Measurements from ENCODE around the gene LRRD1. TPM values are rescaled to one million over a fixed set of nuclear protein-coding genes. Genes with fewer than 3 reads are reported as not detected.

The LRRD1 gene
- total RNA-seq (2021; fragmentation: NEBNext Ultra II Directional; extraction: Animal tissue kit (Norgen Biotek cat#: 25700)) (not detected in 2 replicates), polyA plus RNA-seq (2011; rRNA removed) (not detected in 2 replicates), polyA minus RNA-seq (2011; rRNA and poly(A)+ RNA removed) (not detected in 2 replicates)
- not detected for polyA plus RNA-seq (2011; cell fraction: cytosol; rRNA removed)
- not detected for polyA plus RNA-seq (2011; cell fraction: nucleus; rRNA removed)
- polyA plus RNA-seq (2012, experiment 1 of 2): not detected in 4 replicates
- not detected for polyA plus RNA-seq (2012, experiment 2 of 2)
- 0.04 TPM for polyA plus RNA-seq (2013, experiment 1 of 2)
- not detected for polyA plus RNA-seq (2013, experiment 2 of 2)
- polyA minus RNA-seq (2011; cell fraction: cytosol; rRNA and poly(A)+ RNA removed): not detected
- polyA minus RNA-seq (2011; cell fraction: nucleus; rRNA and poly(A)+ RNA removed): not detected
- long read RNA-seq, experiment 1: 0 reads
- long read RNA-seq, experiment 2: 0 reads

GRCh38 chr7:92178928-92179924, at the start of gene LRRD1:
TSS of gene LRRD1 (minus strand) at chr7:92179142. CDS start at chr7:92165202, 13,940 bp downstream.
- POLR2A ChIA-PET (ENCODE audit: partially characterized antibody): interaction anchor here (0.5 to 1.4 kb wide), 6 partner anchors 9 to 268 kb away, joined by 3 to 8 read pairs (median 4); partner anchors contain the start of genes CYP51A1 and GATAD1
- no peaks in the 10 kb centered on the region for H3K9me3 ChIP-seq (ENCODE audit: insufficient read depth in 2 of 2, low read depth in 1 of 2, low read length in 1 of 2)
- H3K56ac ChIP-seq (replicated peaks; ENCODE audit: insufficient read length, low read depth, low read length): no peak within 1 kb of the TSS
- H3K18ac ChIP-seq (ENCODE audit: extremely low read depth, low read length): peak within 1 kb of the TSS; percentile 6; the same call in 1 of the 2 replicates
- H3K4me3 ChIP-seq (ENCODE audit: extremely low read depth in 1 of 4, insufficient read depth in 2 of 4, low read depth in 3 of 4, low read length in 4 of 4): peak within 1 kb of the TSS; percentile 36 to 64 (median 54); a peak in 7 of 8 replicates
- H4K20me1 ChIP-seq (replicated peaks in 1 of 2; ENCODE audit: control insufficient read depth in 1 of 2, insufficient read depth in 2 of 2, low read length in 2 of 2): no peaks in the 10 kb centered on the region
- H2BK15ac ChIP-seq (ENCODE audit: low read length): no peak within 1 kb of the TSS
- H2AFZ ChIP-seq (ENCODE audit: low read length): peak within 1 kb of the TSS; percentile 74
- FAIRE-seq (peak; percentile 82), DNase-seq (ENCODE audit: low read depth in 1 of 2, low spot score in 2 of 2) (peak; percentile 65 to 100)
- H3K4me2 ChIP-seq (ENCODE audit: insufficient read depth in 1 of 2, low read depth in 2 of 2, low read length in 2 of 2): peak within 1 kb of the TSS; percentile 69 to 75
- peak within 1 kb of the TSS in 1 of 4 experiments; percentile 21; a peak in 1 of 7 replicates for H3K9ac ChIP-seq (replicated peaks in 1 of 4; ENCODE audit: extremely low read depth in 1 of 4, low read depth in 3 of 4, low read length in 3 of 4)
- H3K36me3 ChIP-seq (ENCODE audit: control insufficient read depth in 2 of 4, insufficient read depth in 4 of 4, low read length in 3 of 4): no peaks in the 10 kb centered on the region
- no peaks in the 10 kb centered on the region; a peak in 1 of 7 replicates for H3K4me1 ChIP-seq (replicated peaks in 1 of 4; ENCODE audit: control insufficient read depth in 3 of 4, insufficient read depth in 4 of 4, low read length in 3 of 4)
- no peak within 1 kb of the TSS for H2BK5ac ChIP-seq (ENCODE audit: low read depth, low read length)
- peaks cover 1 to 4% (median 3%) of the 10 kb centered on the region in 4 experiments; a peak in 4 of 7 replicates for H3K27me3 ChIP-seq (replicated peaks in 1 of 4; ENCODE audit: control insufficient read depth in 3 of 4, extremely low read depth in 1 of 4, insufficient read depth in 3 of 4, low read length in 3 of 4)
- CTCF ChIA-PET (ENCODE audit: partially characterized antibody): interaction anchor here (0.6 to 1.3 kb wide), 19 partner anchors 9 to 299 kb away, joined by 3 to 7 read pairs (median 3); partner anchors contain the start of genes ANKIB1, CYP51A1, ERVW-1 and KRIT1
- no peak within 1 kb of the TSS for H3K14ac ChIP-seq (ENCODE audit: insufficient read length)
- no peak within 1 kb of the TSS for H3K23ac ChIP-seq (ENCODE audit: insufficient read length)
- no peak within 1 kb of the TSS for H2BK20ac ChIP-seq (ENCODE audit: low read length)
- H4K5ac ChIP-seq (ENCODE audit: insufficient read length, low read depth, low read length): no peak within 1 kb of the TSS
- 24% methylated on average over 60 of the region's 60 CpGs; no CpG with 5 or more reads in 1 of the 2 experiments for WGBS, 2 experiments (ENCODE audit: extremely low coverage in 1 of 2, insufficient coverage in 1 of 2, insufficient read length in 1 of 2, insufficient replicate concordance in 2 of 2, low coverage in 1 of 2, low lambda C conversion rate in 2 of 2, missing lambda C conversion rate in 1 of 2)
- H3K79me1 ChIP-seq (ENCODE audit: low read depth, low read length): no peaks in the 10 kb centered on the region
- no peak within 1 kb of the TSS for H3K27ac ChIP-seq (ENCODE audit: low read depth, low read length)
- H3K4ac ChIP-seq (replicated peaks; ENCODE audit: insufficient read length, low read depth, low read length): no peak within 1 kb of the TSS
- H2BK120ac ChIP-seq (replicated peaks; ENCODE audit: low read depth, low read length): no peak within 1 kb of the TSS
- no peaks in the 10 kb centered on the region for H3K23me2 ChIP-seq (ENCODE audit: low read depth, low read length)
- H4K8ac ChIP-seq (ENCODE audit: extremely low read depth, insufficient read depth, low read length): peak within 1 kb of the TSS; percentile 83; the same call in 1 of the 2 replicates
- H2BK12ac ChIP-seq (ENCODE audit: low read depth, low read length): no peak within 1 kb of the TSS
- H2AK5ac ChIP-seq (ENCODE audit: low read depth, low read length): no peak within 1 kb of the TSS
- H3K79me2 ChIP-seq (ENCODE audit: control insufficient read depth in 1 of 2, insufficient read depth in 2 of 2, low read length in 2 of 2): no peaks in the 10 kb centered on the region
- no peak within 1 kb of the TSS for H4K91ac ChIP-seq (replicated peaks; ENCODE audit: insufficient read length, low read length)
- TF ChIP-seq TBP (IDR thresholded peaks at IDR 0.05; ENCODE audit: low read depth, low read length) (peak; percentile 45; the same call in 1 of the 2 replicates), CEBPB (IDR thresholded peaks at IDR 0.05; ENCODE audit: low read depth, low read length) (no peak), SIN3A (conservative IDR thresholded peaks at IDR 0.05 in 1 of 2, IDR thresholded peaks at IDR 0.05 in 1 of 2; ENCODE audit: low read depth in 1 of 2, low read length in 2 of 2) (0 out of 4 replicates have a peak, but pooled peaks of 1 of the 2 experiments have one; percentile 17), RAD21 (IDR thresholded peaks at IDR 0.05 in 1 of 2, conservative IDR thresholded peaks at IDR 0.05 in 1 of 2; ENCODE audit: low read depth in 2 of 2, low read length in 2 of 2) (peak; percentile 68 to 69), SIX5 (IDR thresholded peaks at IDR 0.05; ENCODE audit: low read depth, low read length) (no peak), CREB1 (IDR thresholded peaks at IDR 0.05) (peak; percentile 57), ASH2L (IDR thresholded peaks at IDR 0.05; ENCODE audit: low read length) (peak; percentile 71), EZH2 (IDR thresholded peaks at IDR 0.05; ENCODE audit: low read depth, low read length, severe bottlenecking) (peak; percentile 22)
